Ishikawa (cell line): ENCODE data around the gene ITPRIPL2.

Source experiments
- CEBPB ChIP-seq: IDR thresholded peaks from 2 replicates; pipeline ENCODE4 v1.6.1; 2012
- EGR1 ChIP-seq: IDR thresholded peaks from 2 replicates; pipeline ENCODE4 v1.6.1; 2012
- EP300 ChIP-seq: IDR thresholded peaks from 2 replicates; pipeline ENCODE4 v1.6.1; 2012; ENCODE audit warnings: borderline replicate concordance
- MAX ChIP-seq: IDR thresholded peaks from 2 replicates; pipeline ENCODE4 v1.6.1; 2012
- TAF1 ChIP-seq: IDR thresholded peaks from 2 replicates; pipeline ENCODE4 v1.6.1; 2012; ENCODE audit warnings: low read depth, mild to moderate bottlenecking
- TCF12 ChIP-seq: IDR thresholded peaks from 2 replicates; pipeline ENCODE4 v1.6.1; 2012; ENCODE audit warnings: low read depth

- TF ChIP-seq TAF1 (no peak), EGR1 (no peak), CEBPB (no peak), TCF12 (no peak), EP300 (no peak; the same call in 1 of the 2 replicates), MAX (no peak)
Observed at GRCh38 chr16:19130852-19131824, 17.4 kb downstream of the ITPRIPL2 start.
